GM06990 (cell line): ENCODE measurements around the gene PLSCR3.
A peak's percentile ranks its signal among the peaks of the same experiment; 100 is the strongest.

ENCODE experiments used
- DNase-seq: peaks from one replicate; pipeline ENCODE4 v3.0.0-alpha.2; 2011; ENCODE audit not compliant: insufficient read length; ENCODE audit errors: extremely low read depth
- H3K27me3 ChIP-seq: replicated peaks from 2 replicates; pipeline ENCODE4 v1.6.0; 2011; ENCODE audit warnings: low read length; ENCODE audit not compliant: control insufficient read depth, insufficient read depth
- H3K36me3 ChIP-seq: 2 replicates; pipeline ENCODE4 v1.5.1; 2011; ENCODE audit warnings: low read length; ENCODE audit not compliant: control insufficient read depth, insufficient read depth
- H3K4me3 ChIP-seq: replicated peaks from 2 replicates; pipeline ENCODE4 v1.5.1; 2011; ENCODE audit warnings: low read depth, mild to moderate bottlenecking, control low read depth, low read length
- TF ChIP-seq, protein P1 (sequence below): IDR thresholded peaks from 2 replicates; pipeline ENCODE4 v1.5.1; 2011; ENCODE audit warnings: low read length, control low read depth, mild to moderate bottlenecking, inconsistent platforms; ENCODE audit not compliant: insufficient read depth, poor library complexity, severe bottlenecking

PLSCR3 gene

GRCh38 chr17:7363311-7363710 is 31.0 kb downstream of the PLSCR3 start:
- no peak overlapping the region for H3K4me3 ChIP-seq
- DNase-seq = no peak
- H3K27me3 ChIP-seq = no peaks in the 10 kb centered on the region
- TF ChIP-seq, protein P1, sequence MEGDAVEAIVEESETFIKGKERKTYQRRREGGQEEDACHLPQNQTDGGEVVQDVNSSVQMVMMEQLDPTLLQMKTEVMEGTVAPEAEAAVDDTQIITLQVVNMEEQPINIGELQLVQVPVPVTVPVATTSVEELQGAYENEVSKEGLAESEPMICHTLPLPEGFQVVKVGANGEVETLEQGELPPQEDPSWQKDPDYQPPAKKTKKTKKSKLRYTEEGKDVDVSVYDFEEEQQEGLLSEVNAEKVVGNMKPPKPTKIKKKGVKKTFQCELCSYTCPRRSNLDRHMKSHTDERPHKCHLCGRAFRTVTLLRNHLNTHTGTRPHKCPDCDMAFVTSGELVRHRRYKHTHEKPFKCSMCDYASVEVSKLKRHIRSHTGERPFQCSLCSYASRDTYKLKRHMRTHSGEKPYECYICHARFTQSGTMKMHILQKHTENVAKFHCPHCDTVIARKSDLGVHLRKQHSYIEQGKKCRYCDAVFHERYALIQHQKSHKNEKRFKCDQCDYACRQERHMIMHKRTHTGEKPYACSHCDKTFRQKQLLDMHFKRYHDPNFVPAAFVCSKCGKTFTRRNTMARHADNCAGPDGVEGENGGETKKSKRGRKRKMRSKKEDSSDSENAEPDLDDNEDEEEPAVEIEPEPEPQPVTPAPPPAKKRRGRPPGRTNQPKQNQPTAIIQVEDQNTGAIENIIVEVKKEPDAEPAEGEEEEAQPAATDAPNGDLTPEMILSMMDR = no peak
- H3K36me3 ChIP-seq = no peaks in the 10 kb centered on the region

- DNase-seq = no peak
- Histone ChIP-seq H3K4me3 (no peak overlapping the region), H3K36me3 (no peaks in the 10 kb centered on the region), H3K27me3 (no peaks in the 10 kb centered on the region)
- TF ChIP-seq, protein P1 = no peak
Observed at GRCh38 chr17:7361906-7362305, 32.4 kb downstream of the PLSCR3 start.

GRCh38 chr17:7357381-7357780 is 36.9 kb downstream of the PLSCR3 start:
- TF ChIP-seq, protein P1 = no peak
- DNase-seq = no peak
- no peaks in the 10 kb centered on the region for H3K36me3 ChIP-seq
- H3K27me3 ChIP-seq = no peaks in the 10 kb centered on the region
- H3K4me3 ChIP-seq = no peak overlapping the region

DNA sequence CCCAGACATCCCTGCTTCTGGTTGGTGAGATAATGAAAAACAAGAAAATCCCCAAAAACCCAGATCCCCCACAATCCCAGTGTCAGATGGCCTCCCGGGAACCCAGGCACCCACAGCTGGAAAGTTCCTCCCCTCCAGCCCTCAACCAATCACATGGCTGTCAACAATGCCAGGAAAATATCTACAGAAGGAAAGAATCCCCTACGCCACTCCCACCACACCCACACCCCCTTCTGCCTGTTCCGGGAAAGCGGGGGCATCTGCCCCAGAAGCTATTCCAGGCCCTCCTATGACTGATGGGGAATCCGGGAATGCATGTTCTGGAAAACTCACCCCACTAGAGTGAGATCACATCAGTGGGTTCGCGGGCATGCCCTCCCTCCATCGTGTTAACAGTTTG is 37.6 kb downstream of the PLSCR3 start:
- TF ChIP-seq, protein P1 = no peak
- no peak for DNase-seq
- Histone ChIP-seq H3K4me3 (no peak overlapping the region), H3K36me3 (no peaks in the 10 kb centered on the region), H3K27me3 (no peaks in the 10 kb centered on the region)

DNA sequence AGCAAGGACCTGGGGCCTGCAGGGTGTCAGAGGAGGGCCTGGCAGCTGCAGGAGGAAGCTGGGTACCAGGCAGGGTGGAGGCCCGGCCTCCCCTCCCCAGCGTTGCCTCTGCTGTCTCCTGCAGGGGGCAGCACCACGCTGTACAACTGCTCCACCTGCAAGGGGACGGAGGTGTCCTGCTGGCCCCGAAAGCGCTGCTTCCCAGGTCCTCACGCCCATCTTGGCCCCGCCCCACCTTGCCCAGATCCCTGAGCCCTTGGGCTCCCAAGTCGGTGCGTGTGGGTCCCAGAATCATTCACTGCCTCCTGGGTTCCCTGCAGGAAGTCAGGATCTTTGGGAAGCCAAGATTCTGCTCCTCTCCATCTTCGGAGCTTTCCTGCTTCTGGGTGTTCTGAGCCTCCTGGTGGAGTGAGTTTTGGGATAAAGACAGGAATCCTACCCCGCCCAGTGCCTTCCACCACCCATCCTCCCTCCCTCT is 38.2 kb downstream of the PLSCR3 start:
- peak; percentile 82 for DNase-seq
- Histone ChIP-seq H3K27me3 (no peaks in the 10 kb centered on the region), H3K4me3 (no peak overlapping the region), H3K36me3 (no peaks in the 10 kb centered on the region)
- TF ChIP-seq, protein P1 = peak; percentile 97

- TF ChIP-seq, protein P1 = no peak
- Histone ChIP-seq H3K36me3 (no peaks in the 10 kb centered on the region), H3K27me3 (no peaks in the 10 kb centered on the region), H3K4me3 (no peak overlapping the region)
- no peak for DNase-seq
Observed at GRCh38 chr17:7355573-7355972, 38.8 kb downstream of the PLSCR3 start.
